CD8-positive, alpha-beta memory T cell (primary cell): ENCODE measurements around the gene HINT3. TPM values are rescaled to one million over a fixed set of nuclear protein-coding genes. Genes with fewer than 3 reads are reported as not detected.

Experiments used
- polyA plus RNA-seq: library from polyadenylated mRNA; unstranded; fragments of 300-500 nt; fragmentation: Illumina TruSeq; gene quantifications from one replicate; pipeline ENCODE4 v1.2.3, GENCODE V29; 2021
- total RNA-seq, 2 experiments: library from RNA; stranded (reverse); gene quantifications; one replicate each; pipeline ENCODE4 v1.2.3, GENCODE V29; 2021

The HINT3 gene
- total and polyA plus RNA-seq, 3 experiments from 2014 or later, result 10.4 to 12.8 (median 12.1) TPM

Other genes with a start within 250 kb of the HINT3 start
- under 1 TPM; 0.09 TPM for gene HEY2, start 207.1 kb upstream of the HINT3 start, total RNA-seq
- 0.20 TPM for gene HEY2, start 207.1 kb upstream of the HINT3 start, polyA plus RNA-seq
- 10 to 100 TPM; 54.7 to 62.5 TPM for gene NCOA7, start 165.8 kb upstream of the HINT3 start, total RNA-seq
- gene NCOA7, start 165.8 kb upstream of the HINT3 start, polyA plus RNA-seq, result 38.3 TPM
- 10 to 100 TPM; 35.8 to 37.9 TPM for gene TRMT11, start 29.8 kb downstream of the HINT3 start, total RNA-seq
- 14.8 TPM for gene TRMT11, start 29.8 kb downstream of the HINT3 start, polyA plus RNA-seq